Aorta (tissue), 5 donors: ENCODE measurements around the gene DEK. TPM values are rescaled to one million over a fixed set of nuclear protein-coding genes. Genes with fewer than 3 reads are reported as not detected.

Source experiments
- ATAC-seq: fragments of 200-7000 bp; cut with Tn5 transposase; one replicate; pipeline ENCODE4 v1.9.1; 2022; ENCODE audit warnings: moderate library complexity; ENCODE audit not compliant: low FRiP score
- DNase-seq, 2 donors: peaks; one replicate each; pipeline ENCODE4 v3.0.0-alpha.2; 2020
- H3K27ac ChIP-seq, 2 donors: one replicate each; pipeline ENCODE4 v1.5.1; 2013; ENCODE audit warnings: low read length in 2 of 2, mild to moderate bottlenecking in 2 of 2, moderate library complexity in 2 of 2, control low read depth in 1 of 2, inconsistent platforms in 1 of 2, low read depth in 1 of 2
- H3K27me3 ChIP-seq, 2 donors: one replicate each; pipeline ENCODE4 v1.6.1; 2013; ENCODE audit warnings: control low read depth in 1 of 2, low read length in 1 of 2, mild to moderate bottlenecking in 1 of 2, moderate library complexity in 1 of 2; ENCODE audit not compliant: insufficient read depth in 2 of 2, control insufficient read depth in 1 of 2
- H3K36me3 ChIP-seq, 2 donors: one replicate each; pipeline ENCODE4 v1.6.1; 2013; ENCODE audit warnings: control low read depth in 1 of 2, low read length in 1 of 2, mild to moderate bottlenecking in 1 of 2; ENCODE audit not compliant: insufficient read depth in 2 of 2, control insufficient read depth in 1 of 2
- H3K4me1 ChIP-seq, 2 donors: one replicate each; pipeline ENCODE4 v1.6.1; 2013; ENCODE audit warnings: low read length in 2 of 2, control low read depth in 1 of 2, mild to moderate bottlenecking in 1 of 2, moderate library complexity in 1 of 2; ENCODE audit not compliant: insufficient read depth in 2 of 2, control insufficient read depth in 1 of 2
- H3K4me3 ChIP-seq, 2 donors: one replicate each; pipeline ENCODE4 v1.5.1; 2013; ENCODE audit warnings: low read length in 2 of 2, control low read depth in 1 of 2, mild to moderate bottlenecking in 1 of 2
- H3K9me3 ChIP-seq: one replicate; pipeline ENCODE4 v1.6.1; 2013; ENCODE audit warnings: mild to moderate bottlenecking, low read length; ENCODE audit not compliant: control insufficient read depth
- WGBS, 2 donors: extraction: QIAGEN DNeasy Blood & Tissue Kit; methylation state at CpG; one replicate each; pipeline ENCODE4 v1.1.7; 2013; 5-methylcytosine and 5-hydroxymethylcytosine counted together
- intact Hi-C, 2 donors: fragments of 100-400 bp; cut with DNase I; formaldehyde crosslinking; loops; one replicate each; pipeline versions ENCODE4 v1.14.2 to v1.15.0; 2022
- polyA plus RNA-seq, 2 donors: library from polyadenylated mRNA; stranded (reverse); fragments of 200-250 nt; gene quantifications; one replicate each; pipeline ENCODE4 v1.2.3, GENCODE V29; 2013
- total RNA-seq, 2 donors: library from RNA; stranded (reverse); fragmentation: NEBNext Ultra II Directional; extraction: Animal tissue kit (Norgen Biotek cat#: 25700); gene quantifications; one replicate each; pipeline ENCODE4 v1.2.1, GENCODE V29; 2021
- donor health status: healthy with polysubstance abuse.
- donor health status: Bipolar disorder and iron deficiency.
- donor health status: DM: no; HTN: no; CAD: no.
- donor health status: DM: no; HTN: no; CAD: no.
- donor health status: DM: yes; HTN: yes; CAD: no.

The DEK gene
- total and polyA plus RNA-seq, 4 donors: 61.7 to 83.9 (median 75.3) TPM

DNA sequence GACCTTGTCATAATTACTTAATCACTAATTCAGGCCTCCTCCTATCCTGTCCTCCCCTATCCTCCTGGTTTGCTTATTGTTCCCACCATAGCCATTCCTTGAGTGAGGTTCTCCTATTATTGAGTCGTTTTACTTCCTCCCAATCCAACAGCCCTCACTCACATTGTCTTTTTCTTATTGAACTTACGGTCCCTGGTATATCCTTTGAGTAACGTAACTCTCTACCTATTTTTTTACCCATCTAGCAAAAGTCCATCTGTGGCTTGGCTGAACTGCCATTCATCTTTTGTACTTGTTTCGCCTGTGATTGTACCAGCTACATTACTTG is 43.1 kb downstream of the DEK start:
- Histone ChIP-seq H3K27me3 (no peaks in the 10 kb centered on the region), H3K27ac (no peak overlapping the region), H3K4me3 (no peak overlapping the region), H3K36me3 (no peaks in the 10 kb centered on the region), H3K4me1 (no peaks in the 10 kb centered on the region), H3K9me3 (no peaks in the 10 kb centered on the region)
- DNase-seq (no peak), ATAC-seq (no peak)
- intact Hi-C loops: no loop called here
- WGBS, 2 donors: 93 to 96% methylated on average over 4 of the region's 4 CpGs

DNA sequence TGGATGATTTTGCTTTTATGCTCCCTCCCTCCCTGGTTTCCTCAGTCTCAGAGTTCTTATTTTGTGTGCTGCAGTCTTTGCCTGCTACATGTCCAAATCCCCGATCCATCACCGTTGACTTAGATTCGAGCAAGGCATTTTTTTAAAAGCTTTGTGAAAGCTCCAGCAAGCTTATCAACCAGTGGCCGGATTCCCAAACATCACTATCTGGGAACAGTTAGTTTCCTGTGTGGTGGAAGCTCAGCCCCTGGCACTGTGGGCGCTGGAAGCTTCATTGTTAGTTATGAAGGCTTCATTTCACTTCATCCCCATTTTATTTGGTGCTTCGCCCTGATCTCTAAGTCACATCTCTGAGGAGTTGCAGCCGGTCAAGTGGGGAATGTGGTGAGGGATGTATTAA is 44.7 kb downstream of the DEK start:
- intact Hi-C loops: no loop called here
- no peak for ATAC-seq

DNA sequence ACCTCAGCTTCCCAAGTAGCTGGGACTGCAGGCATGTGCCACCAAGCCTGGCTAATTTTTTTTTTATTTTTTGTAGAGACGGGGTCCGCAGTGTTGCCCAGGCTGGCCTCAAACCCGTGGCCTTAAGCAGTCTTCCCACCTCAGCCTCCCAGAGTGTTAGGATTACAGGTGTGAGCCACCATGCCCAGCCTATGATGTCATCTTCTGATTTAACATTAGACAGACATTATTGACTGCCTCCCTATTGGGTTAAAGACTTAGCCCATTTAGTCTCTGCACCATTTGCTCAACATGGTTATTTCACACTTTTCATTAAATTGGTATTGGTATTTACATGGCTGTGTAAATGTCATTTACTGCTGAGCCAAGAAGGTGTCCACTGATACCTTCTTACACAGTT is 46.1 kb downstream of the DEK start:
- H3K36me3 ChIP-seq: no peaks in the 10 kb centered on the region
- no peak overlapping the region for H3K27ac ChIP-seq
- no peak overlapping the region for H3K4me3 ChIP-seq
- H3K4me1 ChIP-seq: no peaks in the 10 kb centered on the region
- no peaks in the 10 kb centered on the region for H3K27me3 ChIP-seq
- 93 to 95% methylated on average over 3 of the region's 3 CpGs for WGBS, 2 donors
- DNase-seq: no peak
- ATAC-seq: no peak
- H3K9me3 ChIP-seq: no peaks in the 10 kb centered on the region
- intact Hi-C loops: no loop called here

More for the DNA sequence above, 44.7 kb downstream of the DEK start:
- WGBS, 2 donors: 35 to 37% methylated on average over 7 of the region's 7 CpGs
- H3K4me3 ChIP-seq: no peak overlapping the region
- H3K27ac ChIP-seq: no peak overlapping the region
- H3K9me3 ChIP-seq: no peaks in the 10 kb centered on the region
- H3K4me1 ChIP-seq: no peaks in the 10 kb centered on the region
- H3K27me3 ChIP-seq: no peaks in the 10 kb centered on the region
- H3K36me3 ChIP-seq: no peaks in the 10 kb centered on the region
- DNase-seq: no peak

GRCh38 chr6:18216411-18216810 is 47.9 kb downstream of the DEK start:
- Histone ChIP-seq H3K9me3 (no peaks in the 10 kb centered on the region), H3K4me3 (no peak overlapping the region), H3K27me3 (no peaks in the 10 kb centered on the region), H3K4me1 (no peaks in the 10 kb centered on the region), H3K27ac (no peak overlapping the region), H3K36me3 (no peaks in the 10 kb centered on the region)
- DNase-seq (no peak), ATAC-seq (no peak)
- 93 to 94% methylated on average over 7 of the region's 7 CpGs for WGBS, 2 donors
- intact Hi-C loops: no loop called here

DNA sequence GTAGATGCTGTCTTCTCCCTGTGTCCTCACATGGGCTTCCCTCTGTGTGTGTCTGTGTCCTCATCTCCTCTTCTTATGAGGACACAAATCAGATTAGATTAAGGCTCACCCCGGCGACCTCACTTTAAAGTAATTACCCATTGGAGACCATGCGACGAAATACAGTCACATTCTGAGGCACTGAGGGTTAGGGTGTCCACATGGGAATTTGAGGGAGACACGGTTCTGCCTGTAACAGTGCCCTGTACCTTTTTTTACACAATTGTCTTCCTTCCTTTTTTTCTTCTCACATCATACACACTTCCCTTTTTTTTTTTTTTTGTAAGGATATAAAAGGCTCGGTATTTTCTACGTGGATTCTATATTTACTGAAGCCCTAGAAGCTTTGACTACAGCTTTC is 48.9 kb downstream of the DEK start:
- Histone ChIP-seq H3K4me1 (no peaks in the 10 kb centered on the region), H3K27me3 (no peaks in the 10 kb centered on the region), H3K27ac (no peak overlapping the region), H3K4me3 (no peak overlapping the region), H3K9me3 (no peaks in the 10 kb centered on the region), H3K36me3 (no peaks in the 10 kb centered on the region)
- 92 to 93% methylated on average over 7 of the region's 7 CpGs for WGBS, 2 donors
- intact Hi-C loops: no loop called here
- ATAC-seq (no peak), DNase-seq (no peak)

DNA sequence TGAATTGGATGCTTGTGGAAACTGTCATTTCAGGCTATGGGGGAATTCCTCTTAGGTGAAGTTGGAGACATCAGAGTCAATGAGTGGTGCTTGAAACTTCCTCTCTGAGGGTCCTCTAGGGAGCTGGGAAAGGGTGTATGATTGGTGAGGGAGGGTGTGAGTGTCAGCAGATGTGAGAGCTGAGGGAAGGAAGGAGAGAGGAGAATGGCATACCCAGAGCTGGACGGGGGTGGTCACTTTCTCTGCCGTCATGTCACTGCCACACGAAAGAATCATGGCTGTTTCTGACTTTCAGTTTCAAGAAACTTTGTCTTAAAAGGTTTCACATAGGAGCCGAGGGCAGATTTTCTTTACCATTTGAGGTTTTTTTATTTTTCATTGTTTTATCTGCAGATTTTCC is 50.3 kb downstream of the DEK start:
- H3K27ac ChIP-seq: no peak overlapping the region
- H3K4me3 ChIP-seq: no peak overlapping the region
- DNase-seq: no peak
- no peaks in the 10 kb centered on the region for H3K27me3 ChIP-seq
- WGBS, 2 donors: 5 to 10% methylated on average over 4 of the region's 4 CpGs
- intact Hi-C loops: no loop called here
- no peaks in the 10 kb centered on the region for H3K36me3 ChIP-seq
- H3K4me1 ChIP-seq: no peaks in the 10 kb centered on the region
- no peak for ATAC-seq
- no peaks in the 10 kb centered on the region for H3K9me3 ChIP-seq

GRCh38 chr6:18213439-18213838 is 50.9 kb downstream of the DEK start:
- Histone ChIP-seq H3K27me3 (no peaks in the 10 kb centered on the region), H3K4me1 (no peaks in the 10 kb centered on the region), H3K36me3 (no peaks in the 10 kb centered on the region), H3K27ac (no peak overlapping the region), H3K4me3 (no peak overlapping the region), H3K9me3 (no peaks in the 10 kb centered on the region)
- intact Hi-C loops: no loop called here
- 95 to 97% methylated on average over 9 of the region's 9 CpGs for WGBS, 2 donors
- ATAC-seq (no peak), DNase-seq (no peak)

DNA sequence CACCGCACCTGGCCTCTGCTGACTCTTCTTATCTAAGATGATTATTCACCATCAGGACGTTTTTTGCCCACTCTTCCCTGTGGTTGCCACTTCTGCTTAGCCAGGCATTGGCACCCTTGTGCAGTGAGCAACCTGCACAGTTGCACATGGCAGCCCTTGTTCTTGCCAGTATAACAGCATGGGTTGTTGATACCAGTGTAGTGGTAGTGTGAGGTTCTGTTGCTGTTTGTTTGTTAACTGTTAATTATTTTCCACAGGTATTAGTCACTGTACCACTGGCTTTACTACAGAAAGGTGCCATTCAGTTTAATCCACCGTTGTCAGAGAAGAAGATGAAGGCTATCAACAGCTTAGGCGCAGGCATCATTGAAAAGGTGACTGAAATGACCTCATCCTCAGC is 52.1 kb downstream of the DEK start:
- Histone ChIP-seq H3K4me1 (no peaks in the 10 kb centered on the region), H3K36me3 (no peaks in the 10 kb centered on the region), H3K4me3 (no peak overlapping the region), H3K27ac (no peak overlapping the region), H3K27me3 (no peaks in the 10 kb centered on the region), H3K9me3 (no peaks in the 10 kb centered on the region)
- intact Hi-C loops: no loop called here
- WGBS, 2 donors: 88 to 92% methylated on average over 4 of the region's 4 CpGs
- no peak for DNase-seq
- ATAC-seq: no peak

GRCh38 chr6:18211338-18211737 is 53.0 kb downstream of the DEK start:
- peaks cover 0 to 2% of the 10 kb centered on the region in 2 donors for H3K36me3 ChIP-seq
- H3K27ac ChIP-seq: no peak overlapping the region
- DNase-seq (no peak), ATAC-seq (no peak)
- H3K9me3 ChIP-seq: no peaks in the 10 kb centered on the region
- H3K4me3 ChIP-seq: no peak overlapping the region
- no peaks in the 10 kb centered on the region for H3K27me3 ChIP-seq
- WGBS, 2 donors: 95 to 96% methylated on average over 6 of the region's 6 CpGs
- H3K4me1 ChIP-seq: no peaks in the 10 kb centered on the region
- intact Hi-C loops: no loop called here
